ENCODE results near the gene SLC16A10. TPM values are rescaled to one million over a fixed set of nuclear protein-coding genes. Genes with fewer than 3 reads are reported as not detected.
"Not testable (repeated sequence)": the region's sequence is repeated elsewhere in the genome, so short reads cannot be mapped to it uniquely, and the experiment has no call there.

The SLC16A10 gene
- polyA plus RNA-seq, 1 donor (not counting 4 experiments of a cell fraction or from before 2014, with no cell fraction given), result not detected

DNA sequence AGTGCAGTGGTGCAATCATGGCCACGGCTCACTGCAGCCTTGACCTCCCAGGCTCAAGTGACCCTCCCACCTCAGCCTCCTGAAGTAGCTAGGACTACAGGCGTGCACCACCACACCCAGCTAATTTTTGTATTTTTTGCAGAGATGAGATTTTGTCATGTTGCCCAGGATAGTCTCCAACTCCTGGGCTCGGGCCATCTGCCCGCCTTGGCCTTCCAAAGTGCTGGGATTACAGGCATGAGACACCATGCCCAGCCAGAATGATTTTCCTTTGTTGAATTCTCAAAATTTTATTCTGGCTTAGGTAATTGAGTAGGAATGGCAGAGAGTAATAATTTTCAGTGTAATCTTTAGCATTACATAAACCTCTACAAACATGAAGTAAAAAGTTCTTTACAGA, 37.1 kb downstream of the SLC16A10 start:
- Histone ChIP-seq H2AFZ (ENCODE audit: control insufficient read depth, low read length) (no peak overlapping the region), H3K79me2 (ENCODE audit: control insufficient read depth, insufficient read depth, low read length) (no peaks in the 10 kb centered on the region), H3K4me1 (ENCODE audit: control insufficient read depth, extremely low read depth, insufficient read depth, low read length) (no peaks in the 10 kb centered on the region), H3K27ac (ENCODE audit: control insufficient read depth, insufficient read depth, low read length) (no peak overlapping the region), H3K9ac (ENCODE audit: control insufficient read depth, extremely low read depth, insufficient read depth, low read length) (no peak overlapping the region), H4K20me1 (ENCODE audit: control insufficient read depth, extremely low read depth, insufficient read depth, low read length) (no peaks in the 10 kb centered on the region), H3K9me1 (ENCODE audit: control insufficient read depth, extremely low read depth, insufficient read depth, low read length) (no peaks in the 10 kb centered on the region), H3K27me3 (ENCODE audit: control insufficient read depth, extremely low read depth, insufficient read depth, low read length) (peaks cover 4% of the 10 kb centered on the region), H3K9me3 (ENCODE audit: control insufficient read depth, low read depth, low read length) (no peaks in the 10 kb centered on the region), H3K4me2 (ENCODE audit: control insufficient read depth, extremely low read depth, insufficient read depth, low read depth, low read length) (no peak overlapping the region), H3K36me3 (ENCODE audit: control insufficient read depth in 2 of 2, extremely low read depth in 1 of 2, insufficient read depth in 2 of 2, low read length in 2 of 2) (no peaks in the 10 kb centered on the region), H3K4me3 (ENCODE audit: control insufficient read depth in 2 of 3, extremely low read depth in 1 of 3, insufficient read depth in 2 of 3, low read depth in 1 of 3, low read length in 3 of 3) (no peak overlapping the region)
- TF ChIP-seq, protein P1, sequence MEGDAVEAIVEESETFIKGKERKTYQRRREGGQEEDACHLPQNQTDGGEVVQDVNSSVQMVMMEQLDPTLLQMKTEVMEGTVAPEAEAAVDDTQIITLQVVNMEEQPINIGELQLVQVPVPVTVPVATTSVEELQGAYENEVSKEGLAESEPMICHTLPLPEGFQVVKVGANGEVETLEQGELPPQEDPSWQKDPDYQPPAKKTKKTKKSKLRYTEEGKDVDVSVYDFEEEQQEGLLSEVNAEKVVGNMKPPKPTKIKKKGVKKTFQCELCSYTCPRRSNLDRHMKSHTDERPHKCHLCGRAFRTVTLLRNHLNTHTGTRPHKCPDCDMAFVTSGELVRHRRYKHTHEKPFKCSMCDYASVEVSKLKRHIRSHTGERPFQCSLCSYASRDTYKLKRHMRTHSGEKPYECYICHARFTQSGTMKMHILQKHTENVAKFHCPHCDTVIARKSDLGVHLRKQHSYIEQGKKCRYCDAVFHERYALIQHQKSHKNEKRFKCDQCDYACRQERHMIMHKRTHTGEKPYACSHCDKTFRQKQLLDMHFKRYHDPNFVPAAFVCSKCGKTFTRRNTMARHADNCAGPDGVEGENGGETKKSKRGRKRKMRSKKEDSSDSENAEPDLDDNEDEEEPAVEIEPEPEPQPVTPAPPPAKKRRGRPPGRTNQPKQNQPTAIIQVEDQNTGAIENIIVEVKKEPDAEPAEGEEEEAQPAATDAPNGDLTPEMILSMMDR (optimal IDR thresholded peaks at IDR 0.05 in 1 of 3, IDR thresholded peaks at IDR 0.05 in 1 of 3, conservative IDR thresholded peaks at IDR 0.05 in 1 of 3; ENCODE audit: extremely low read depth in 1 of 3, insufficient read depth in 2 of 3, low read length in 3 of 3), result no peak
- TF ChIP-seq EZH2 (IDR thresholded peaks at IDR 0.05; ENCODE audit: low read length), result no peak
- no peak for FAIRE-seq
- DNase-seq (ENCODE audit: low read depth, low spot score), result no peak
- dilution Hi-C loops (cut with MboI; ENCODE audit: extremely low pct_ligation_motif_present, low sequenced_read_pairs), result no loop called here

DNA sequence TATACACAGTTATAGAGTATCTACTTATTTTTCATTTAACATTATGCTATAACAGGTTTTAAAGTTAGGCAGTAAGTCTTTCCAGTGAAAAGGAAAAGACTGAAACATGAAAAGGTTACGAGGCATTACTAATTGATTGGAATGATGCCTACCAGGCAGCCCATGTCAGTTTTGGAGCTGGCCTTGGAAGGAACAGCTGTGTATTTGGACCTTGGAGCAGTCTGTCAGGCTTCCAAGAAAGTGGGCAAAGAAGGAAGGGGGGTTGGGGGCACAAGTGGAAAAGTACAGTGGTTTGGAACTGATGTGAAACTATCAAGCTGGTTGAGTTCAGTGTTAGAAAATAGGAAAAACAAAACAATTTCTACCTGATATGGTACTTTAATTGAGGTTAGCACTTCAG, 41.7 kb downstream of the SLC16A10 start:
- dilution Hi-C loops (cut with MboI; ENCODE audit: extremely low pct_ligation_motif_present, low sequenced_read_pairs), result no loop called here
- DNase-seq (ENCODE audit: low read depth, low spot score) (no peak), FAIRE-seq (no peak)
- Histone ChIP-seq H2AFZ (ENCODE audit: control insufficient read depth, low read length) (no peak overlapping the region), H3K27ac (ENCODE audit: control insufficient read depth, insufficient read depth, low read length) (no peak overlapping the region), H3K36me3 (ENCODE audit: control insufficient read depth in 2 of 2, extremely low read depth in 1 of 2, insufficient read depth in 2 of 2, low read length in 2 of 2) (no peaks in the 10 kb centered on the region), H4K20me1 (ENCODE audit: control insufficient read depth, extremely low read depth, insufficient read depth, low read length) (no peaks in the 10 kb centered on the region), H3K79me2 (ENCODE audit: control insufficient read depth, insufficient read depth, low read length) (no peaks in the 10 kb centered on the region), H3K27me3 (ENCODE audit: control insufficient read depth, extremely low read depth, insufficient read depth, low read length) (peaks cover 3% of the 10 kb centered on the region), H3K4me3 (ENCODE audit: control insufficient read depth in 2 of 3, extremely low read depth in 1 of 3, insufficient read depth in 2 of 3, low read depth in 1 of 3, low read length in 3 of 3) (no peak overlapping the region), H3K4me2 (ENCODE audit: control insufficient read depth, extremely low read depth, insufficient read depth, low read depth, low read length) (no peak overlapping the region), H3K9ac (ENCODE audit: control insufficient read depth, extremely low read depth, insufficient read depth, low read length) (no peak overlapping the region), H3K9me3 (ENCODE audit: control insufficient read depth, low read depth, low read length) (no peaks in the 10 kb centered on the region), H3K4me1 (ENCODE audit: control insufficient read depth, extremely low read depth, insufficient read depth, low read length) (no peaks in the 10 kb centered on the region), H3K9me1 (ENCODE audit: control insufficient read depth, extremely low read depth, insufficient read depth, low read length) (no peaks in the 10 kb centered on the region)
- TF ChIP-seq EZH2 (IDR thresholded peaks at IDR 0.05; ENCODE audit: low read length), result no peak
- TF ChIP-seq, protein P1 (optimal IDR thresholded peaks at IDR 0.05 in 1 of 3, IDR thresholded peaks at IDR 0.05 in 1 of 3, conservative IDR thresholded peaks at IDR 0.05 in 1 of 3; ENCODE audit: extremely low read depth in 1 of 3, insufficient read depth in 2 of 3, low read length in 3 of 3), result no peak

DNA sequence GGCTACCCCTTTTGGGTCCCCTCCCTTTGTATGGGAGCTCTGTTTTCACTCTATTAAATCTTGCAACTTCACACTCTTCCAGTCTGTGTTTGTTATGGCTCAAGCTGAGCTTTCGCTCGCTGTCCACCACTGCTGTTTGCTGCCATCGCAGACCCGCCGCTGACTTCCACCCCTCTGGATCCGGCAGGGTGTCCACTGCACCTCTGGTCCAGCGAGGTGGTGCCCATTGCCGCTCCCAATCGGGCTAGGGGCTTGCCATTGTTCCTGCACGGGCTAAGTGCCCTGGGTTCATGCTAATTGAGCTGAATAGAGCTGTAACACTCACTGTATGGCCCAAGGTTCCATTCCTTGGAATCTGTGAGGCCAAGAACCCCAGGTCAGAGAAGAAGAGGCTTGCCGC, 43.7 kb downstream of the SLC16A10 start:
- dilution Hi-C loops (cut with MboI; ENCODE audit: extremely low pct_ligation_motif_present, low sequenced_read_pairs); H3K9ac ChIP-seq (ENCODE audit: control insufficient read depth, extremely low read depth, insufficient read depth, low read length); FAIRE-seq: not testable (repeated sequence)

DNA sequence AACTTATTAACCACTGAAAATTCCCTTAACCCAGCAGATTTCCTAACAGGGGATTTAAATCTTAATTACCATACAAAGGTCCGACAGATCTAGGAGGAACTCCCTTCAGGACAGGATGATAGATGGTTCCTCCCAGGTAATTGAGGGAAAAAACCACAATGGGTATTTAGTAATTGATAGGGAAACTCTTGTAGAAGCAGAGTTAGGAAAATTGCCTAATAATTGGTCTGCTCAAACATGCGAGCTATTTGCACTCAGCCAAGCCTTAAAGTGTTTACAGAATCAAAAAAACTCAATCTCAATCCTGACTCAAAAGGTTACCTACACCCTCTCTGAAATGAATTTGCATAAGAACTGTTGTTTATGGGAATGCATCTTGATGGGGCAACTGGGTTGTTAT, 45.4 kb downstream of the SLC16A10 start:
- H2AFZ ChIP-seq (ENCODE audit: control insufficient read depth, low read length); DNase-seq (ENCODE audit: low read depth, low spot score); dilution Hi-C loops (cut with MboI; ENCODE audit: extremely low pct_ligation_motif_present, low sequenced_read_pairs); H3K27me3 ChIP-seq (ENCODE audit: control insufficient read depth, extremely low read depth, insufficient read depth, low read length); H3K4me1 ChIP-seq (ENCODE audit: control insufficient read depth, extremely low read depth, insufficient read depth, low read length); H4K20me1 ChIP-seq (ENCODE audit: control insufficient read depth, extremely low read depth, insufficient read depth, low read length); H3K9me1 ChIP-seq (ENCODE audit: control insufficient read depth, extremely low read depth, insufficient read depth, low read length); H3K79me2 ChIP-seq (ENCODE audit: control insufficient read depth, insufficient read depth, low read length); H3K4me3 ChIP-seq (ENCODE audit: control insufficient read depth in 2 of 3, extremely low read depth in 1 of 3, insufficient read depth in 2 of 3, low read depth in 1 of 3, low read length in 3 of 3); H3K9ac ChIP-seq (ENCODE audit: control insufficient read depth, extremely low read depth, insufficient read depth, low read length); FAIRE-seq; H3K36me3 ChIP-seq (ENCODE audit: control insufficient read depth in 2 of 2, extremely low read depth in 1 of 2, insufficient read depth in 2 of 2, low read length in 2 of 2); H3K27ac ChIP-seq (ENCODE audit: control insufficient read depth, insufficient read depth, low read length); H3K9me3 ChIP-seq (ENCODE audit: control insufficient read depth, low read depth, low read length); H3K4me2 ChIP-seq (ENCODE audit: control insufficient read depth, extremely low read depth, insufficient read depth, low read depth, low read length): not testable (repeated sequence)

More for the DNA sequence above, 43.7 kb downstream of the SLC16A10 start:
- H3K36me3 ChIP-seq (ENCODE audit: control insufficient read depth in 2 of 2, extremely low read depth in 1 of 2, insufficient read depth in 2 of 2, low read length in 2 of 2); H2AFZ ChIP-seq (ENCODE audit: control insufficient read depth, low read length); H3K9me3 ChIP-seq (ENCODE audit: control insufficient read depth, low read depth, low read length); H3K4me3 ChIP-seq (ENCODE audit: control insufficient read depth in 2 of 3, extremely low read depth in 1 of 3, insufficient read depth in 2 of 3, low read depth in 1 of 3, low read length in 3 of 3); H3K27me3 ChIP-seq (ENCODE audit: control insufficient read depth, extremely low read depth, insufficient read depth, low read length); H3K79me2 ChIP-seq (ENCODE audit: control insufficient read depth, insufficient read depth, low read length); H3K27ac ChIP-seq (ENCODE audit: control insufficient read depth, insufficient read depth, low read length); H3K9me1 ChIP-seq (ENCODE audit: control insufficient read depth, extremely low read depth, insufficient read depth, low read length); H3K4me1 ChIP-seq (ENCODE audit: control insufficient read depth, extremely low read depth, insufficient read depth, low read length); DNase-seq (ENCODE audit: low read depth, low spot score); H4K20me1 ChIP-seq (ENCODE audit: control insufficient read depth, extremely low read depth, insufficient read depth, low read length); H3K4me2 ChIP-seq (ENCODE audit: control insufficient read depth, extremely low read depth, insufficient read depth, low read depth, low read length): not testable (repeated sequence)
